Activated T-helper 17 cell treated with anti-CD3 and anti-CD28 coated beads, Interleukin-2, amount 50 U/mL, for 72 hours (primary cell): ENCODE data around the gene PCDHGB6. TPM values are rescaled to one million over a fixed set of nuclear protein-coding genes. Genes with fewer than 3 reads are reported as not detected.

ENCODE experiments used
- total RNA-seq, 2 donors: library from RNA; stranded (reverse); gene quantifications; one replicate each; pipeline ENCODE4 v1.2.3, GENCODE V29; 2022

The PCDHGB6 gene
- total RNA-seq, 2 donors from 2014 or later, result 0.08 TPM; not detected in 1

Other genes starting within 250 kb of the PCDHGB6 start
- gene PCDHB7, start 235.4 kb upstream of the PCDHGB6 start, total RNA-seq, result not detected
- gene PCDHB8, start 230.2 kb upstream of the PCDHGB6 start, total RNA-seq, result not detected
- not detected for gene PCDHB16, start 225.6 kb upstream of the PCDHGB6 start, total RNA-seq
- not detected for gene PCDHB9, start 220.9 kb upstream of the PCDHGB6 start, total RNA-seq
- gene PCDHB10, start 215.7 kb upstream of the PCDHGB6 start, total RNA-seq, result not detected
- not detected for gene PCDHB11, start 208.4 kb upstream of the PCDHGB6 start, total RNA-seq
- not detected for gene PCDHB12, start 199.3 kb upstream of the PCDHGB6 start, total RNA-seq
- gene PCDHB13, start 194.1 kb upstream of the PCDHGB6 start, total RNA-seq, result under 1 TPM in 1 of 2 donors, not detected in 1; 0.08 TPM
- not detected for gene PCDHB14, start 184.7 kb upstream of the PCDHGB6 start, total RNA-seq
- gene PCDHB15, start 162.6 kb upstream of the PCDHGB6 start, total RNA-seq, result not detected
- gene SLC25A2, start 104.0 kb upstream of the PCDHGB6 start, total RNA-seq, result under 1 TPM in 1 of 2 donors, not detected in 1; 0.42 TPM
- 10 to 100 TPM; 45.3 to 50.4 TPM for gene TAF7, start 87.2 kb upstream of the PCDHGB6 start, total RNA-seq
- gene PCDHGA1, start 77.5 kb upstream of the PCDHGB6 start, total RNA-seq, result under 1 TPM; 0.09 to 0.16 TPM
- gene PCDHGA2, start 69.3 kb upstream of the PCDHGB6 start, total RNA-seq, result not detected
- under 1 TPM in 1 of 2 donors, not detected in 1; 0.09 TPM for gene PCDHGA3, start 64.2 kb upstream of the PCDHGB6 start, total RNA-seq
- not detected for gene PCDHGB1, start 57.9 kb upstream of the PCDHGB6 start, total RNA-seq
- under 1 TPM in 1 of 2 donors, not detected in 1; 0.32 TPM for gene PCDHGA4, start 53.0 kb upstream of the PCDHGB6 start, total RNA-seq
- under 1 TPM; 0.17 to 0.34 TPM for gene PCDHGB2, start 48.0 kb upstream of the PCDHGB6 start, total RNA-seq
- gene PCDHGA5, start 43.9 kb upstream of the PCDHGB6 start, total RNA-seq, result under 1 TPM in 1 of 2 donors, not detected in 1; 0.11 TPM
- gene PCDHGB3, start 37.8 kb upstream of the PCDHGB6 start, total RNA-seq, result under 1 TPM in 1 of 2 donors, not detected in 1; 0.21 TPM
- under 1 TPM; 0.06 to 0.40 TPM for gene PCDHGA6, start 34.1 kb upstream of the PCDHGB6 start, total RNA-seq
- gene PCDHGA7, start 25.3 kb upstream of the PCDHGB6 start, total RNA-seq, result under 1 TPM in 1 of 2 donors, not detected in 1; 0.06 TPM
- under 1 TPM; 0.06 to 0.08 TPM for gene PCDHGB4, start 20.3 kb upstream of the PCDHGB6 start, total RNA-seq
- gene PCDHGA8, start 15.4 kb upstream of the PCDHGB6 start, total RNA-seq, result not detected
- gene PCDHGB5, start 10.1 kb upstream of the PCDHGB6 start, total RNA-seq, result under 1 TPM; 0.09 to 0.24 TPM
- gene PCDHGA9, start 5.2 kb upstream of the PCDHGB6 start, total RNA-seq, result not detected
- gene PCDHGA10, start 5.0 kb downstream of the PCDHGB6 start, total RNA-seq, result under 1 TPM; 0.06 to 0.08 TPM
- under 1 TPM in 1 of 2 donors, not detected in 1; 0.11 TPM for gene PCDHGB7, start 9.7 kb downstream of the PCDHGB6 start, total RNA-seq
- under 1 TPM in 1 of 2 donors, not detected in 1; 0.09 TPM for gene PCDHGA11, start 13.0 kb downstream of the PCDHGB6 start, total RNA-seq
- not detected for gene PCDHGA12, start 22.5 kb downstream of the PCDHGB6 start, total RNA-seq
- gene PCDHGC3, start 67.9 kb downstream of the PCDHGB6 start, total RNA-seq, result under 1 TPM in 1 of 2 donors, not detected in 1; 0.56 TPM
- not detected for gene PCDHGC4, start 77.0 kb downstream of the PCDHGB6 start, total RNA-seq
- not detected for gene PCDHGC5, start 81.1 kb downstream of the PCDHGB6 start, total RNA-seq
- gene DIAPH1, start 211.0 kb downstream of the PCDHGB6 start, total RNA-seq, result 100 to 1,000 TPM; 186 to 268 TPM
- gene HDAC3, start 228.8 kb downstream of the PCDHGB6 start, total RNA-seq, result 100 to 1,000 TPM; 123 to 174 TPM
- 10 to 100 TPM; 16.5 to 29.9 TPM for gene RELL2, start 229.0 kb downstream of the PCDHGB6 start, total RNA-seq
- gene FCHSD1, start 243.4 kb downstream of the PCDHGB6 start, total RNA-seq, result 100 to 1,000 TPM in 1 of 2 donors, 10 to 100 TPM in 1; 38.7 to 113 TPM